H1 (cell line): ENCODE measurements around the gene KRT12. TPM values are rescaled to one million over a fixed set of nuclear protein-coding genes. Genes with fewer than 3 reads are reported as not detected.

ENCODE experiments used
- polyA plus RNA-seq, 7 experiments: library from polyadenylated mRNA; depleted of rRNA in 3 of 7; stranded (reverse) in 5 of 7; unstranded in 2 of 7; fragments of >200 nt in 5 of 7; fragments of 200-250 nt in 2 of 7; gene quantifications; 1 replicate in 5 of 7; 2 replicates in 1 of 7; 4 replicates in 1 of 7; pipeline versions ENCODE4 v1.2.1 to v1.2.3, GENCODE V29; 2011 to 2013; ENCODE audit warnings: missing spikeins in 2 of 7, mixed read lengths in 2 of 7
- total RNA-seq: library from RNA; stranded (reverse); fragmentation: NEBNext Ultra II Directional; extraction: Animal tissue kit (Norgen Biotek cat#: 25700); gene quantifications from 2 replicates; pipeline ENCODE4 v1.2.1, GENCODE V29; 2021
- TF ChIP-seq, protein P1 (sequence below): IDR thresholded peaks from 2 replicates; pipeline ENCODE4 v1.6.1; 2012; ENCODE audit warnings: inconsistent platforms

The KRT12 gene
- total and polyA plus RNA-seq, 2 of the 8 experiments (the other 6 are each of a cell fraction or from before 2014, with no cell fraction given) = not detected

DNA sequence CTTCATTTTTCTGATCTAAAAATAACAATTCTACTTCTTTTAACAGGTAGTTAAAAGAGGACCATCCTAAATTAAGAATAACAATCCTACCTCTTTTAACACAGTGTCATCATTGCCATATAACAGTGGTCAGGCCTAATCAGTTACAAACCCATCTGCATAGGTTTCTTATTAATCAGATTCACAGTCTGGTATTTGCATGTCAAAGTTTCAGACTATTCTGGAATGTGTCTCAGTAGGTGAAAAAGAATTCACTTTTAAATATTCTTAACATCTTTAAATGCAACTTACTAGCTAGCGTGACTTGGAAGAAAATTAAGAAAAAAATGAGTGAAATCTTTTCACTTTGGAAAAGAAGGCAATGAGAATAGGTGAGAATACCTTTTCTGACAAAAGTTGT lies 6.8 kb upstream of the KRT12 start (continued):
- TF ChIP-seq, protein P1, sequence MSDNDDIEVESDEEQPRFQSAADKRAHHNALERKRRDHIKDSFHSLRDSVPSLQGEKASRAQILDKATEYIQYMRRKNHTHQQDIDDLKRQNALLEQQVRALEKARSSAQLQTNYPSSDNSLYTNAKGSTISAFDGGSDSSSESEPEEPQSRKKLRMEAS = no peak
- TF ChIP-seq, all 59 proteins: peak for 0
